ENCODE data around the gene FER.
"Not testable (repeated sequence)": the region's sequence is repeated elsewhere in the genome, so short reads cannot be mapped to it uniquely, and the experiment has no call there.

GRCh38 chr5:108700388-108700787 lies 47.3 kb upstream of the FER start:
- not testable (repeated sequence) for TF ChIP-seq CTCF (conservative IDR thresholded peaks at IDR 0.05; ENCODE audit: low read depth, low read length); EZH2 (IDR thresholded peaks at IDR 0.05; ENCODE audit: borderline replicate concordance, low read depth, low read length, poor library complexity, severe bottlenecking)

Measured in A673 (cell line).